Measurements from ENCODE around the gene PCDHA10. TPM values are rescaled to one million over a fixed set of nuclear protein-coding genes. Genes with fewer than 3 reads are reported as not detected.

PCDHA10 gene
- total RNA-seq, 1 experiment from 2014 or later, result 10.7 TPM

GRCh38 chr5:140883373-140883772 is 27.7 kb downstream of the PCDHA10 start:
- Histone ChIP-seq H4K5ac (ENCODE audit: insufficient read length, low read depth, low read length) (no peak overlapping the region), H3K23ac (ENCODE audit: insufficient read length, low read depth, low read length) (no peak overlapping the region), H2BK20ac (ENCODE audit: low read depth, low read length, poor library complexity, severe bottlenecking) (no peak overlapping the region), H2BK120ac (ENCODE audit: low read depth, low read length, poor library complexity, severe bottlenecking) (no peak overlapping the region), H3K27me3 (ENCODE audit: insufficient read depth, low read length) (no peaks in the 10 kb centered on the region), H3K18ac (ENCODE audit: insufficient read length, low read depth, low read length) (no peak overlapping the region), H2AFZ (ENCODE audit: low read length) (no peak overlapping the region), H3K9me3 (ENCODE audit: control insufficient read depth, low read depth, low read length) (no peaks in the 10 kb centered on the region), H2AK5ac (ENCODE audit: insufficient read length, low read length) (no peak overlapping the region), H3T11ph (ENCODE audit: low read length) (no peak overlapping the region), H4K91ac (ENCODE audit: insufficient read length, low read depth, low read length) (no peak overlapping the region), H3K14ac (ENCODE audit: insufficient read depth, low read length) (no peak overlapping the region), H3K9ac (ENCODE audit: extremely low read depth, insufficient read length, low read length) (no peak overlapping the region), H3K79me1 (ENCODE audit: insufficient read depth, low read depth, low read length, poor library complexity, severe bottlenecking) (no peaks in the 10 kb centered on the region), H4K8ac (replicated peaks; ENCODE audit: insufficient read length, low read depth, low read length) (no peak overlapping the region), H3K23me2 (ENCODE audit: insufficient read length, low read depth, low read length, poor library complexity, severe bottlenecking) (peaks cover 2% of the 10 kb centered on the region), H3K56ac (ENCODE audit: insufficient read length, low read depth, low read length) (no peak overlapping the region), H3K79me2 (ENCODE audit: insufficient read depth, low read length) (peaks cover 2% of the 10 kb centered on the region; the same call in 1 of the 2 replicates), H3K27ac (ENCODE audit: insufficient read length, low read depth, low read length) (no peak overlapping the region), H3K4me1 (ENCODE audit: insufficient read depth, low read length) (no peaks in the 10 kb centered on the region), H4K20me1 (ENCODE audit: control insufficient read depth, insufficient read depth, insufficient read length) (no peaks in the 10 kb centered on the region), H2BK12ac (ENCODE audit: insufficient read length, low read depth, low read length) (no peak overlapping the region), H3K4me2 (ENCODE audit: insufficient read depth, insufficient read length, low read length) (no peak overlapping the region), H3K4ac (ENCODE audit: low read depth, low read length) (no peak overlapping the region), H2BK5ac (ENCODE audit: insufficient read length, low read length) (no peak overlapping the region), H2BK15ac (ENCODE audit: low read depth, low read length) (no peak overlapping the region)
- WGBS (ENCODE audit: extremely low coverage, insufficient read length, low lambda C conversion rate), result no CpG with 5 or more reads among the region's 41 CpGs
- DNase-seq, result no peak
- TF ChIP-seq CTCF (conservative IDR thresholded peaks at IDR 0.05), result no peak
- H3K9me3 Mint-ChIP-seq, result no peaks in the 10 kb centered on the region
- H3K27ac Mint-ChIP-seq, result no peak overlapping the region
- no peak overlapping the region for H3K4me3 Mint-ChIP-seq
- H3K4me1 Mint-ChIP-seq, result no peaks in the 10 kb centered on the region; a peak in 1 of 4 replicates
- no peaks in the 10 kb centered on the region for H3K27me3 Mint-ChIP-seq (ENCODE audit: low read depth)
- H3K36me3 Mint-ChIP-seq (ENCODE audit: insufficient read depth in 1 of 3, low read depth in 3 of 3), result peaks cover 3 to 5% (median 4%) of the 10 kb centered on the region in 3 experiments; a peak in 6 of 7 replicates
